ENCODE data around the gene SLC2A4RG.

- no peak for TF ChIP-seq EZH2 (IDR thresholded peaks at IDR 0.05; ENCODE audit: insufficient read depth, low read length)
- no peak for TF ChIP-seq CTCF (IDR thresholded peaks at IDR 0.05; ENCODE audit: insufficient read depth, low read depth, low read length)
These were observed 11.4 kb downstream of the SLC2A4RG start for GRCh38 chr20:63750807-63751470.
